ENCODE measurements around the gene OLFML2B. TPM values are rescaled to one million over a fixed set of nuclear protein-coding genes. Genes with fewer than 3 reads are reported as not detected.
A peak's percentile ranks its signal among the peaks of the same experiment; 100 is the strongest.
"Not testable (repeated sequence)": the region's sequence is repeated elsewhere in the genome, so short reads cannot be mapped to it uniquely, and the experiment has no call there.

Gene OLFML2B
- total RNA-seq: not detected

DNA sequence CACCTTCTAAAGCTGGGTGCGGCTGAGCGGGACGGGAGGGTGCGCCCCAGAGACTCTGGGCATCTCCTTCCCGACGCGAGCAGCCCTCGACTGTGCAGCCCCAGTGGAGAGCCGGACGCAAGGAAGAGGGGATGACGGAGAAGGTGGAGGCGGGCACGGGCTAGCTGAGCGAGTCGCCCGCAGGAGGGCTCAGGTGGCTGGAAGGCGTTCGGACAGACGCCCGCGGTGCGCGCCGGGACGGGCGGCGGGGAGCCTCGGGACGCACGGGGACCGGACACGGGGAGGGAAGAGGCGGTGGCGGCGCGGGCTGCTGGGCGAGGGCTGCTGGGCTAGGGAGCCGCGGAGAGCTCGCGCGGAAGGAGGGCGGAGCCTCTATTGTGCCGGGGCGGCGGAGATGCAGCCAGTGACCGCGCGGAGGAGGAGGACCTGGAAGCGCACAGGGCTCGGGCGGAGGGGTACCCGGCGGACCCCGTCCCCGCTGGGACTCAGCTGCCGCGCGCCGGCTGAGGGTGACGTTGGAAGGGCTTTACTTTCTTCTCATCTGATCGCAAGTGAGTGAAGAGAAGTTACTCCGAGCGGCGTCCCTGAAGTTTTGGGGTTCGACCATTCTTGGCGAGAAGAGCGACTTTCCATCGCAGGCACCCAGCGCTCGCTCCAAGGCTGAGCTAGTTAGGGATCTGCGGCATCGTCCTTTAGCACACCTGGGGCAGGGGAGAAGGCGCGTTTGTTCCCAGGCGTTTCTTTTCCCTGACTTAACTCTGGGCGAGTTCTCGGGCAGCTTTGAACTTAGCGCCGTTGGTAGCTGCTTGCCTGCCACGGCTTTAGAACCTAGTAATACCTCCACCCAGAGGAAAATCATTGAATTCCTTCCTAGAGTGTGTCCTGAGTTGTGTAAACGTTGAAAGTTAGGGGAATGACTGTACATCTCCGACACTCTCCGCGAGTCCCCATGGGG lies at the start of gene OLFML2B:
TSS of gene OLFML2B (minus strand) at position 323 of the 955 bp plus-strand sequence. CDS start 439 bp downstream, outside the sequence.
- Mint-ChIP-seq H3K27ac (no peak within 1 kb of the TSS), H3K27me3 (peaks cover 65% of the 10 kb centered on the region), H3K9me3 (ENCODE audit: low read depth) (no peaks in the 10 kb centered on the region), H3K4me1 (peaks cover 11% of the 10 kb centered on the region), H3K36me3 (no peaks in the 10 kb centered on the region), H3K4me3 (peak within 1 kb of the TSS; percentile 73)
- ATAC-seq (peak; percentile 98), DNase-seq (peak; percentile 58)
- CTCF ChIA-PET: interaction anchor here (0.6 to 3.5 kb wide), 6 partner anchors 13 to 261 kb away, joined by 3 to 17 read pairs (median 4); no protein-coding TSS in a partner anchor

DNA sequence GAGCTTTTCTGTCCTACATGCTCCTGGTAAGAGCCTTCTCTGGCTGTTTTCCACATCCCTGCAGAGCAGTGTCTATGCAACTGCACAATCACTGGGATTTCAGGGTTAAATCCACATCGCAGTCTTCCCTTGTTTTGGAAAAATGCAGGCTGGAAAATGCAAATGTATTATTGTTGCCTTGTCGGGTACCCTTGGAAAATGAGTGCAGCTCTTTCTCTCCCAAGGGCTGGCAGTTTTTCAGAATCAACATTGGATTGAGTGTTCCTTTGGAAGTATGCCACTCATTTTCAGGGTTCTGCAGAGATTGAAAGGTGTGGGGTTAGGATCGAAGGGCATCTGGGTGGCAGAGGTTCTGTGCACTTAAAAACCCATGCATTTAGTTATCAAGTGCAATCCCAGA lies 49.1 kb upstream of the OLFML2B start:
- Mint-ChIP-seq H3K4me1 (peaks cover 2% of the 10 kb centered on the region), H3K9me3 (ENCODE audit: low read depth) (no peaks in the 10 kb centered on the region), H3K36me3 (no peaks in the 10 kb centered on the region), H3K27ac (no peak overlapping the region), H3K27me3 (peaks cover 71% of the 10 kb centered on the region), H3K4me3 (no peak overlapping the region)
- CTCF ChIA-PET: no interaction called here
- DNase-seq: no peak
- no peak for ATAC-seq

DNA sequence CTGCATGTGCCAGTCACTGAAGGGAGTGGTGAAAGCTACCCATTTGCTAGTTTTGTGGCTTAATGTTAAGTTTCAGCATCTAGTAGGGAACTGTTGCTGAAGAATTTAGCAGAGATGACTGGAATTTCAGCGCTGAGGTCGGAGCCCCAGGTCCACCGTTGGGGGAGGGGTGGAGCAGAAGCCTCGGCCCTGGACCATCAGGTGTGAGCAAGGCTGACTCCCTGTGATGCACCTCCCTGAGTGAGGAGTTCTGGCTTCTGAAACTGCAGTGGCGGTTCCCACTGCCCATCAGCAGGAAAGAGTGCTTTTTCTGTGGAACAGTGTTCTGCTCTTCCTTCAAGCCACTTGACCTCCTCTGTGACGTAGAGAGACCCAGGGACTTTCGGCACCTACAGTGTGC lies 47.2 kb upstream of the OLFML2B start:
- H3K27me3 Mint-ChIP-seq: peaks cover 71% of the 10 kb centered on the region
- CTCF ChIA-PET: no interaction called here
- no peaks in the 10 kb centered on the region for H3K36me3 Mint-ChIP-seq
- DNase-seq: no peak
- no peak overlapping the region for H3K4me3 Mint-ChIP-seq
- no peaks in the 10 kb centered on the region for H3K9me3 Mint-ChIP-seq (ENCODE audit: low read depth)
- no peak for ATAC-seq
- no peak overlapping the region for H3K27ac Mint-ChIP-seq
- H3K4me1 Mint-ChIP-seq: peaks cover 2% of the 10 kb centered on the region

DNA sequence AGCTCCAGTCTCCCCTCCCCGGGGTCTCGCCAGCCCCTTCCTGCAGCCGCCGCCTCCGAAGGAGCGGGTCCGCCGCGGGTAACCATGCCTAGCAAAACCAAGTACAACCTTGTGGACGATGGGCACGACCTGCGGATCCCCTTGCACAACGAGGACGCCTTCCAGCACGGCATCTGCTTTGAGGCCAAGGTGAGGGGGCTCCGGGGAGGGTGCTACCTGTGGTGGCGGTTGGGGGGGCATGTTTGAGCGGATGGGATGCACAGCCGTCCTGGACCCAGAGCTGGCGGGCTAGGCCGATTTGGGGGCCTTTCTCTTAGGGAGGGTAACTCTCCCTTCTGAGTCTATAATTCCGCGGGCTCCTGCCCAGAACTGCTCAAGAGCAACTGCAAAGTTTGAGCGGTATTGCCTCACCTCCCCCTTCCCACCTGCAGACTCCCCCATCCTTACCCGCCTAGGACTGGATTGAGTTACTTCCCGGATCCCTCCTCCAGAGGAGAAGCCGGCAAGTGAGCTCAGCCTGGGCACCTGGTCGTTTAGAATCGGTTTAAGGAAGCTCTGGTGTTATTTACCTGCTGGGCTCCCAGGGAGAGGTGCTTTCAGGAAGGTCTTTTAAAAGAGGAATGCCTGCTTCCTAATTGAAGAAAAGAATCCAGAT lies 46.6 kb upstream of the OLFML2B start:
- no peak overlapping the region for H3K27ac Mint-ChIP-seq
- DNase-seq (no peak), ATAC-seq (no peak)
- H3K27me3 Mint-ChIP-seq: peaks cover 69% of the 10 kb centered on the region
- no peaks in the 10 kb centered on the region for H3K36me3 Mint-ChIP-seq
- CTCF ChIA-PET: interaction anchor here (1.0 kb wide), 1 partner anchor 14 kb away, joined by 4 read pairs; no protein-coding TSS in a partner anchor
- no peaks in the 10 kb centered on the region for H3K9me3 Mint-ChIP-seq (ENCODE audit: low read depth)
- peaks cover 2% of the 10 kb centered on the region for H3K4me1 Mint-ChIP-seq
- peak overlapping the region; percentile 70 for H3K4me3 Mint-ChIP-seq

DNA sequence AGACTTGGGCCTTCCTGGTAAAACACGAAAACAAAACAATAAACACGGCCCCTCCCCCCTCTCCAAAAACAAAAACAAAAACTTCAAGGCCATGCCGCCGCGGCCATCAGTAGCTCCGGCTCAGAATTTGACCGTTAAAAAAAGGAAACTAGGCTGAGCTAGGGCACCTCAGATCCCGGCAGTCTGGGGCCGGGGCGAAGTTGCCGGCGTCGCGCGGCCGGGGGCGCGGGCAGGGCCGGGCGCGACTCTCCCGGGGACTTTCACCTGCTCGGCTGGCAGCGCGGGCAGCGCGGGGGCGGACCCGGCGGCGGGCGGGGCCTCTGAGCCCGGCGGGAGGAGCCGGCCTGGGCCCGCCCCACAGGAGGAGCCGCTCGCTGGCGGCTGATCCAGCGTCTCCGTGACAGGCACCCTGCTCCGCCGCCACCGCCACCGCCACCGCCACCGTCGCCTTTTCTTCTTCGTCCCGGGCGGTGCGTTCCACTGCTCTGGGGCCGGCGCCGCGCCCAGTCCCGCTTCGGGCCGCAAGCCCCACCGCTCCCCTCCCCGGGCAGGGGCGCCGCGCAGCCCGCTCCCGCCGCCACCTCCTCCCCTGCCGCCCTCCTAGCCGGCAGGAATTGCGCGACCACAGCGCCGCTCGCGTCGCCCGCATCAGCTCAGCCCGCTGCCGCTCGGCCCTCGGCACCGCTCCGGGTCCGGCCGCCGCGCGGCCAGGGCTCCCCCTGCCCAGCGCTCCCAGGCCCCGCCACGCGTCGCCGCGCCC lies 45.8 kb upstream of the OLFML2B start, which contains the start of gene NOS1AP:
TSS of gene NOS1AP (plus strand) at position 358 of the 760 bp plus-strand sequence. CDS start 487 bp downstream, outside the sequence.
- Mint-ChIP-seq H3K27ac (no peak within 1 kb of the TSS), H3K36me3 (no peaks in the 10 kb centered on the region)
- peak; percentile 100 for ATAC-seq

DNA sequence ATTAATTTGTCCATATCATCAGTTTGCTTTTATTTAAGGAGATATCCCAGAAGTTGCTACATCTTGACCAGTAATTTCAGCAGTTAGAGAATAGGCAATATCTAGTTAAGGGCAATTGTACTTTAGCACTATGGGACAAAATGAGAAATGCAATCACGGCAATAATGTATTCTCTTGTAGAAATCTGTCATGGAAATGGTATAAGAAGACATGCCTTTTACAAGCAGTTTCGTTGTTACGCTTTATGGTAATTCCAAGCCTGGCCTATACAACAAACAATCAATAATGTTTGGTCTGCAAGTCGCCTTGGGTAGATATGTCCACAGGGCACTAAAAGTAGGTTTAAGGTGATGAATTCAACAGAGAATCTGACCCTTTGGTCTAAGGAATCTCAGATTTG lies 44.6 kb upstream of the OLFML2B start:
- CTCF ChIA-PET: no interaction called here

More for the DNA sequence above, 45.8 kb upstream of the OLFML2B start, which contains the start of gene NOS1AP:
- Mint-ChIP-seq H3K9me3 (ENCODE audit: low read depth) (no peaks in the 10 kb centered on the region), H3K4me3 (peak within 1 kb of the TSS; percentile 70), H3K4me1 (peaks cover 2% of the 10 kb centered on the region), H3K27me3 (peaks cover 76% of the 10 kb centered on the region)
- CTCF ChIA-PET: interaction anchor here (1.0 kb wide), 1 partner anchor 13 kb away, joined by 4 read pairs; no protein-coding TSS in a partner anchor
- peak; percentile 83 for DNase-seq

DNA sequence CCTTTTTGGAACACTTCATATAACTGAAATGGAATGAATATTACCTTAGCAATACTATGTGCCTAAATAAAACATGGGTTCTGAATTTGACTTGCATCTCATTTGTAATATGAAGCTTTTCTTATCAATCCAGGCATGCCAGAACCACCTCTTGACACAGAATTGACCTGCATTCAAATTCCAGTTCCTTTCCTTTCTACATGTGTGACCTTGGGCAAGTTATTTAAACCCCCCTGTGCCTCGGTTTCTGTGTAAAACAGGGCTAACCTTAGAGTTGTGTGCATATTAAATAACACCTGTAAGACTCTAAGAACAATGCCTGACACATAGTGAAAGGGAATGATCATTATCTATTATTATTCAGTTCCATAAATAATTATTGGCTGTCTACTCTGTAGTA lies 43.8 kb upstream of the OLFML2B start:
- Mint-ChIP-seq H3K27ac (no peak overlapping the region), H3K4me3 (no peak overlapping the region), H3K4me1 (peaks cover 2% of the 10 kb centered on the region), H3K27me3 (peaks cover 78% of the 10 kb centered on the region), H3K9me3 (ENCODE audit: low read depth) (no peaks in the 10 kb centered on the region), H3K36me3 (no peaks in the 10 kb centered on the region)
- ATAC-seq (no peak), DNase-seq (no peak)
- CTCF ChIA-PET: no interaction called here

More for the DNA sequence above, 44.6 kb upstream of the OLFML2B start:
- H3K27me3 Mint-ChIP-seq: peaks cover 76% of the 10 kb centered on the region
- H3K27ac Mint-ChIP-seq: no peak overlapping the region
- H3K36me3 Mint-ChIP-seq: no peaks in the 10 kb centered on the region
- H3K9me3 Mint-ChIP-seq (ENCODE audit: low read depth): no peaks in the 10 kb centered on the region
- DNase-seq (no peak), ATAC-seq (no peak)
- no peak overlapping the region for H3K4me3 Mint-ChIP-seq
- H3K4me1 Mint-ChIP-seq: peaks cover 2% of the 10 kb centered on the region

DNA sequence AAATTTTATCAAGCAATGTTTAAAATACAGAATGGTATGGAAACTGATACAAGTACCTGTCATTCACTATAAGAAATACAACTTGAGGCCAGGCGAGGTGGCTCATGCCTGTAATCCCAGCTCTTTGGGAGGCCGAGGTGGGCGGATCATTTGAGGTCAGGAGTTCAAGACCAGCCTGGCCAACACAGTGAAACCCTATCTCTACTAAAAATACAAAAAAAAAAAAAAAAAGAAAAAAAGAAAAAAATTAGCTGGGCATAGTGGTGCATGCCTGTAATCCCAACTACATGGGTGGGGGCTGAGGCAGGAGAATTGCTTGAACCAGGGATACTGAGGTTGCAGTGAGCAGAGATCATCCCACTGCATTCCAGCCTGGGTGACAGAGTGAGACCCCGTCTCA lies 43.2 kb upstream of the OLFML2B start:
- CTCF ChIA-PET: not testable (repeated sequence)

DNA sequence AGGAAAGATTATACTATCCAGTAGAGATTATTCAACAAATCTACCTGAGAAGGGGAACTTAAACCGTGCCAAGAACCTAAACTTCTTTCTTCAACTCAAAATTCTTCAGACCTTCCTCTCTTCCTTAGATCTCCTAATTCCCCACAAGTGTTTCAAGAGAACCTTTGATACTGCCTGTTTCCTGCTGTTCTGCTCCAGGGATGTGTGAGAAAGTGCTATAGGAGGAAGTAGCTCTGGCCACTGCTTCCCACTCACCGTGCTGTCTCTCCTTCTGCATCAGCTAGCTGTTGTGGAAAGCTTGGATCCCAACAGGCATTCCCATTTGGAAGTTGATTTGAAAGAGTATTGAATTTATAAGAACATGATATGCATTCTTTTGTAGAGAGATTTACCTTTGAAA lies 41.3 kb upstream of the OLFML2B start:
- DNase-seq: no peak
- Mint-ChIP-seq H3K4me3 (no peak overlapping the region), H3K36me3 (no peaks in the 10 kb centered on the region), H3K27ac (no peak overlapping the region), H3K4me1 (peaks cover 2% of the 10 kb centered on the region), H3K9me3 (ENCODE audit: low read depth) (no peaks in the 10 kb centered on the region), H3K27me3 (peaks cover 66% of the 10 kb centered on the region)
- ATAC-seq: no peak
- CTCF ChIA-PET: no interaction called here

More for the DNA sequence above, 43.2 kb upstream of the OLFML2B start:
- not testable (repeated sequence) for H3K4me1 Mint-ChIP-seq; H3K36me3 Mint-ChIP-seq; H3K4me3 Mint-ChIP-seq; H3K9me3 Mint-ChIP-seq (ENCODE audit: low read depth); DNase-seq; ATAC-seq; H3K27ac Mint-ChIP-seq
- peaks cover 77% of the 10 kb centered on the region for H3K27me3 Mint-ChIP-seq

DNA sequence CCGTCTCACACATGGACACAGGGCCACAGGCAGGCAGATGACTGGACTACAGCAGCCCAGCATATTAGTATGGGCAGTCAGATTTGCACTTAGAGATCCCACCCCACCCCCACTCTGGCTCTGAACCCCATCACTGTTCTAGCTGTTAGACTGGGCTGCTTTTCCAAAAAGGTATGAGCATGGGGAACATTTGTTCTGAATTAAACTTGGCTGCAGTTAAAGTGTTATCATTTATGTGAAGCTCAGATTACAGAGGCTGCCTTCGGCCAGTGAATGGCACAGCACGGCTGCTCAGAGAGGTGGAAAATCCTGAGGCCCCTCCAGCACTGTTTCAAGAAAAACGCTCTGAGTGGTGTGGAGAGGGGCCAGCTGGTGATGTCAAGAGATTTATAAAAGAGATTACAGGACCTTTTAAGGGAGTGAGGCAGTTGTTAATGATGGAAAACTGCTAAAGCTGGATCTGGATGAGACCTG lies 38.9 kb upstream of the OLFML2B start:
- Mint-ChIP-seq H3K4me1 (no peaks in the 10 kb centered on the region), H3K27me3 (peaks cover 52% of the 10 kb centered on the region), H3K36me3 (no peaks in the 10 kb centered on the region), H3K4me3 (no peak overlapping the region), H3K27ac (no peak overlapping the region), H3K9me3 (ENCODE audit: low read depth) (no peaks in the 10 kb centered on the region)
- no peak for ATAC-seq
- CTCF ChIA-PET: interaction anchor here (1.3 kb wide), 1 partner anchor 270 kb away, joined by 4 read pairs; no protein-coding TSS in a partner anchor
- DNase-seq: no peak

DNA sequence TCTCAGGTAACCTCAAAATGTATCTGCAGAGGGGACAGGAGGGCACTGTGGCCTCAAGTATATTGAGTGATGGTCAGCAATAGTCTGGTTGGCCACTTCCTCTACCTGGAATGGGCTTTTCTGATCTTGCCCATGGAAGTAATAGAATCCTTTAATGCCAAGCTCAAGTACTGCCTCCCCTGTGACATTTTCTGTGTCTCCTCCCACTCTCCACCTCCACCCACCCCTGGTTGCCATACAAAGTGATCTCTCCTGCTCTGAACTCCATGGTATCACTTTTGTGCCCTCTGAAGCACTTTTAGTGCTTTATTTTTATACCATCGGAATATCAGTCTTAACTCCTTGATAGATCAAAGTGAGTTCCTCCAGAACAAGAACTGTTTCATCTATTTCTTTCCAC lies 36.6 kb upstream of the OLFML2B start:
- CTCF ChIA-PET: no interaction called here
- no peak for DNase-seq
- Mint-ChIP-seq H3K9me3 (ENCODE audit: low read depth) (no peaks in the 10 kb centered on the region), H3K4me1 (no peaks in the 10 kb centered on the region), H3K27me3 (peaks cover 46% of the 10 kb centered on the region), H3K27ac (no peak overlapping the region), H3K4me3 (no peak overlapping the region), H3K36me3 (no peaks in the 10 kb centered on the region)
- no peak for ATAC-seq

DNA sequence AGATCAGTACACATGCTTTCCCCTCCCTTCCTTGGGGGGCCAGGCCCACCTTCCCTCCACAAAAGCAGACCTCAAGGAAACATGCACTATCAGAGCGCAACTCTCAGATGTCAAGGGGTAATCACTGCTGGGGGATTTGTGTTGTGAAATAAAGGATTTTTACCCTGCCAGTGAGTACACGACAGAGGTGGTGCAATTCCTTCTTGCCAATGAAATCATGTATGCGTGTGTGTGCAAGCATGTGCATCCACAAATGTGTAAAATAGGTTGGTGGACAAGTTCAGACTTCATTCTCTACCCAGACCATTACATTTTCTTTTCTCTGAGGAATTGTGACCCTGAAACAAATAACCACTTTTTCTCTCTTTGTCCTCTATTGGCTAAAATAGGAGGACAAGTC lies 36.1 kb upstream of the OLFML2B start:
- CTCF ChIA-PET: interaction anchor here (0.7 kb wide), 1 partner anchor 15 kb away, joined by 3 read pairs; no protein-coding TSS in a partner anchor
- H3K4me3 Mint-ChIP-seq: no peak overlapping the region
- no peak overlapping the region for H3K27ac Mint-ChIP-seq
- no peaks in the 10 kb centered on the region for H3K36me3 Mint-ChIP-seq
- DNase-seq (no peak), ATAC-seq (no peak)
- peaks cover 40% of the 10 kb centered on the region for H3K27me3 Mint-ChIP-seq
- no peaks in the 10 kb centered on the region for H3K4me1 Mint-ChIP-seq
- H3K9me3 Mint-ChIP-seq (ENCODE audit: low read depth): no peaks in the 10 kb centered on the region

DNA sequence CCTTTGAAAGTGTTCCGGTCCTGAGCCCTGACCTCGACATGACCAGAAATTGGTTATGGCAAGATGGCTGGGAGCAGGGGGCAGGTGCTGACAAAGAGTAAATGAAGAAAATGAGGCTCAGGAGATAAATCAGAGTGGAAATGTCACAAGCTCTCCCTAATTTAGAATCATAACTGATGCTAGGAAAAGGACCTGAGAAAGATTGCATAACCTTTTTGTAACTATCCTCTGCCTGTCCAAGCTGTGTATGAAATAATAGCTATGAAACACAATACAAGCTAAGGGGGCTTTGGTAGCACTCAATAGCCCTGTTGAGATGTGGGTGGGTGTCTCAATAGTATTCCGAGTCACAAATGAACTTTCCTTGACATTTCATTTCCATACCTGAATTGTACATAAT lies 32.9 kb upstream of the OLFML2B start:
- no peak for ATAC-seq
- Mint-ChIP-seq H3K4me3 (no peak overlapping the region), H3K9me3 (ENCODE audit: low read depth) (no peaks in the 10 kb centered on the region), H3K4me1 (no peaks in the 10 kb centered on the region), H3K36me3 (no peaks in the 10 kb centered on the region), H3K27ac (no peak overlapping the region), H3K27me3 (peaks cover 21% of the 10 kb centered on the region)
- CTCF ChIA-PET: interaction anchor here (0.7 to 2.0 kb wide), 8 partner anchors 13 to 1259 kb away, joined by 3 to 8 read pairs (median 4); partner anchors contain the start of gene NOS1AP
- no peak for DNase-seq

Measured in activated CD8-positive, alpha-beta memory T cell treated with anti-CD3 and anti-CD28 coated beads, Interleukin-2, amount 10 ng/mL, durations not matched to agents 7 days and 5 days (primary cell).